Right atrium auricular region (tissue), 2 donors: Measurements from ENCODE around the gene GAN. TPM values are rescaled to one million over a fixed set of nuclear protein-coding genes. Genes with fewer than 3 reads are reported as not detected.

Experiments
- DNase-seq: peaks from one replicate; pipeline ENCODE4 v3.0.0-alpha.2; 2019; ENCODE audit warnings: low spot score
- H3K27ac ChIP-seq, 2 donors: fragments of 200-600 bp; sonication (generic); 1 replicate in 1 of 2; 2 replicates in 1 of 2; pipeline ENCODE4 v1.5.1; 2016 to 2019
- H3K27me3 ChIP-seq, 2 donors: fragments of 200-600 bp; sonication (generic); one replicate each; pipeline versions ENCODE4 v1.5.1 to v1.6.0; 2017 to 2019
- H3K36me3 ChIP-seq: fragments of 200-600 bp; sonication (generic); one replicate; pipeline ENCODE4 v1.5.1; 2016
- H3K4me1 ChIP-seq, 2 donors: fragments of 200-600 bp; sonication (generic); one replicate each; pipeline versions ENCODE4 v1.5.1 to v1.6.0; 2017 to 2019
- H3K4me3 ChIP-seq, 2 donors: fragments of 200-600 bp; sonication (generic); 1 replicate in 1 of 2; 2 replicates in 1 of 2; pipeline ENCODE4 v1.5.1; 2017 to 2019; ENCODE audit warnings: mild to moderate bottlenecking in 1 of 2, moderate library complexity in 1 of 2
- H3K9me3 ChIP-seq, 2 donors: fragments of 200-600 bp; sonication (generic); one replicate each; pipeline ENCODE4 v1.5.1; 2019
- total RNA-seq, 2 donors: library from RNA; depleted of rRNA; stranded (reverse); fragments of >200 nt; gene quantifications; one replicate each; pipeline ENCODE4 v1.1.0, GENCODE V29; 2016
- TF ChIP-seq, protein P1 (sequence below), 2 donors: fragments of 200-600 bp; sonication (generic); IDR thresholded peaks; one replicate each; pipeline ENCODE4 v1.5.1; 2019; ENCODE audit warnings: antibody characterized with exemption in 2 of 2

GAN gene
- total RNA-seq, 2 donors from 2014 or later = 8.8 to 10.7 TPM

DNA sequence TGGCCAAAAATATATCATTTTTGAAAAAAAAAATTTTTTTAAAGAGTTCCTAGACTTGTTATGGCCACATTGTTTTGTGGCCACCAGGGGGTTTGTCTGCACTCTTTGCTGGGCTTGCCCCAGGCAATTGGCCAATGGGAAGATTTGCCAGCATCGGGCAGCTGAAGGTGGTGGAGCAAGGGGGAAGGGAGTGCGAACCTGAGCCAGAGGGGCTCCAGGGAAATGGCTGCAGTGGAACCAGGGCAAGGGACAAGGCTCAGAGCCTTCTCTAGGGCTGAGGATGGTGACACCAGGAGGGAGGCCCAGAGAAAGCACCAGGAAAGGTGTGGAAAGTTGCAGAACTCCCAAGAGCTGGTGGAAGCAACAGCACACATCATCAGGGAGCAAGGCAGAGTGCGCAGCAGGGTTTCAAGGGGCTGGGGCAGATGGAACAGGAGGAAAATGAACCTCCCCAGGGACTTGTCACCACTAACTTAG, 114.3 kb downstream of the GAN start:
- Histone ChIP-seq H3K27ac (no peak overlapping the region), H3K4me3 (no peak overlapping the region), H3K9me3 (no peaks in the 10 kb centered on the region), H3K4me1 (peaks cover 0 to 4% of the 10 kb centered on the region in 2 donors), H3K27me3 (no peaks in the 10 kb centered on the region), H3K36me3 (no peaks in the 10 kb centered on the region)
- TF ChIP-seq, protein P1, sequence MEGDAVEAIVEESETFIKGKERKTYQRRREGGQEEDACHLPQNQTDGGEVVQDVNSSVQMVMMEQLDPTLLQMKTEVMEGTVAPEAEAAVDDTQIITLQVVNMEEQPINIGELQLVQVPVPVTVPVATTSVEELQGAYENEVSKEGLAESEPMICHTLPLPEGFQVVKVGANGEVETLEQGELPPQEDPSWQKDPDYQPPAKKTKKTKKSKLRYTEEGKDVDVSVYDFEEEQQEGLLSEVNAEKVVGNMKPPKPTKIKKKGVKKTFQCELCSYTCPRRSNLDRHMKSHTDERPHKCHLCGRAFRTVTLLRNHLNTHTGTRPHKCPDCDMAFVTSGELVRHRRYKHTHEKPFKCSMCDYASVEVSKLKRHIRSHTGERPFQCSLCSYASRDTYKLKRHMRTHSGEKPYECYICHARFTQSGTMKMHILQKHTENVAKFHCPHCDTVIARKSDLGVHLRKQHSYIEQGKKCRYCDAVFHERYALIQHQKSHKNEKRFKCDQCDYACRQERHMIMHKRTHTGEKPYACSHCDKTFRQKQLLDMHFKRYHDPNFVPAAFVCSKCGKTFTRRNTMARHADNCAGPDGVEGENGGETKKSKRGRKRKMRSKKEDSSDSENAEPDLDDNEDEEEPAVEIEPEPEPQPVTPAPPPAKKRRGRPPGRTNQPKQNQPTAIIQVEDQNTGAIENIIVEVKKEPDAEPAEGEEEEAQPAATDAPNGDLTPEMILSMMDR (IDR thresholded peaks at IDR 0.05) = peak; percentile 9 to 66
- no peak for DNase-seq

DNA sequence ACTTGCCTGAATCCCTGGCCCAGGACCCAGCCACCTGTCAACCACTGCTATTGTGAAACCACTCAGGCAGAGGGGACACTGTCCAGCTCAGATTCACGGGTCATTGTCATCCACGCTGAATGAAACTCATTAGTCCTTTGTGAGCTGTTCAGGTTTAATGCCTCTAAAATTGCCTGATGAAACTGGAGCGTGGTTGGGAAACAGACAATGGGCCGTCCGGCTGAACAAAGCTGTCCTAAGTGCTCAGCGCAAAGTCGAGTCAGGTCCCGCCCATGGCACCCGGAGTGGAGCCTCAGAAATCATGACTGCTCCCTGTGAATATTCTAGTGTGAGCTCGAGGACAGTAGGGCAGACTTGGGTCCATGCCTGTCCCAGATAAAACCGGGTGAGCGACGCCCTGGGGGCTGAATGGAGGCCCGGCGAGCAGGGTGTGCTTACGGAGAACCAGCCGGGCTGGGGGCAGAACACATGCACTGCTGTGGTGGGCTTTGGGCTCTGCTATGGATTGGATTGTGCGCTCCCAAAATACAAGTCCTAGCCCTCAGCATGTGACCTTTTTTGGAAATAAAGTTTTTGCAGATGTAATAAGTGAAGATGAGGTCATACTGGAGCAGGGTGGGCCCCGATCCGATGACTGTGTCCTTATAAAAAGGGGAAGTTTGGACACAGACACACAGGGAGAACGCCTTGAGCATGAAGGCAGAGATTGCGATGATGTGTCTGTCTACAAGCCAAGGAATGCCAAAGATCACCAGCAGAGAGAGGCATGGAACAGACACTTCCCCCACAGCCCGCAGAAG, 117.0 kb downstream of the GAN start:
- Histone ChIP-seq H3K27me3 (no peaks in the 10 kb centered on the region), H3K4me1 (peaks cover 0 to 4% of the 10 kb centered on the region in 2 donors), H3K4me3 (no peak overlapping the region), H3K27ac (peak overlapping the region; percentile 25 to 35), H3K9me3 (no peaks in the 10 kb centered on the region), H3K36me3 (no peaks in the 10 kb centered on the region)
- TF ChIP-seq, protein P1 (IDR thresholded peaks at IDR 0.05) = no peak
- DNase-seq = peak; percentile 83

DNA sequence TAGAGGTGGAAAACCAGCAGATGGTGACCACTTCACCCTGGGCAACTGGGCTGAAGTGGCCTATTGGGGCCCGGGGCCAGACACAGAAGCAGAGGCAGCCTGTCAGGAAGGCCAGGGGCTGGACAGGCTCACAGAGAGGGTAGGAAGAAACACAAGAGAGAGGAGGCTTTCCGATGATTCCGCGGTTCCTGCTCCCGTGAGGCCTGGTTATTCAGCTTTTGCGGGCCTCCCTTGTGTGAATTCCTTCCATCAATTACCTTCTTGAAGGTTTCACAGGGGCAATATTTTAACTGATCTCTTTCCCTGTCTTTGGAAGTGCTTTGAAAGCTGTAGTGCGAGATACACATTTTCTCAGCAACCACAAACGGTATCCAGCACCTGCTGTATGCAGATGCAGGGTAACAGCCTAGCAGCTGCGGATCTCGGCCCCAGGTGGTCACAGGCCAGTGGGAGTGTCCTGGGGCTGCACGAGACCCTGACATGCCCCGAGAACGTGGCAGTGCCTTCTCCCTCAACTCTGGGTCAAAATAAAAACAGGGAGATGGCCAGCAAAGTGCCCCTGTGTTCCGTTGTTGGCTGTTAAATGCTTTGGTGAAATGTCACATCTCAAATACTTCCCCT, 118.3 kb downstream of the GAN start:
- H3K27ac ChIP-seq = no peak overlapping the region
- no peaks in the 10 kb centered on the region for H3K9me3 ChIP-seq
- H3K4me3 ChIP-seq = no peak overlapping the region
- TF ChIP-seq, protein P1 (IDR thresholded peaks at IDR 0.05) = no peak
- no peaks in the 10 kb centered on the region for H3K27me3 ChIP-seq
- DNase-seq = no peak
- peaks cover 0 to 4% of the 10 kb centered on the region in 2 donors for H3K4me1 ChIP-seq
- no peaks in the 10 kb centered on the region for H3K36me3 ChIP-seq

DNA sequence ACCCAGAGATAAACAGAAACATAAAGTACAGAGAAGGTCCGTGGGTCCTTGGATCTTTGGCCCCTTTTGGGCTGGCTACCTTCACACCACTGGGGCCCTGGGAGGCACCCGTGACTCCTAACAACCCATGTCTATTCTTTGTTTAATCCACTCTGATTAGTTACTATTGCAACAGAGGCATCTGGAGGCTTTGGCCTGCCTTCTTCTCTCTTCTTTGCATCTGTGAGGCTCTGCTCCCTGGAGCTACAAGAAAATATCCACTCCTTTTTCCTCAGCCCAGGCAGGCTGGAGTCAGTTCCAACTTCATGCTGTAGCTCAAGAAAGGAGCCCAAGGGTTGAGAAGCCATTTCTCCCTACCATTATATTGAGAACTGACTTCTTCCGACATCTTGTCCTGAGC, 120.3 kb downstream of the GAN start:
- no peaks in the 10 kb centered on the region for H3K4me1 ChIP-seq
- H3K36me3 ChIP-seq = no peaks in the 10 kb centered on the region
- no peak overlapping the region for H3K4me3 ChIP-seq
- no peak overlapping the region for H3K27ac ChIP-seq
- TF ChIP-seq, protein P1 (IDR thresholded peaks at IDR 0.05) = no peak
- H3K9me3 ChIP-seq = no peaks in the 10 kb centered on the region
- no peaks in the 10 kb centered on the region for H3K27me3 ChIP-seq
- DNase-seq = no peak

DNA sequence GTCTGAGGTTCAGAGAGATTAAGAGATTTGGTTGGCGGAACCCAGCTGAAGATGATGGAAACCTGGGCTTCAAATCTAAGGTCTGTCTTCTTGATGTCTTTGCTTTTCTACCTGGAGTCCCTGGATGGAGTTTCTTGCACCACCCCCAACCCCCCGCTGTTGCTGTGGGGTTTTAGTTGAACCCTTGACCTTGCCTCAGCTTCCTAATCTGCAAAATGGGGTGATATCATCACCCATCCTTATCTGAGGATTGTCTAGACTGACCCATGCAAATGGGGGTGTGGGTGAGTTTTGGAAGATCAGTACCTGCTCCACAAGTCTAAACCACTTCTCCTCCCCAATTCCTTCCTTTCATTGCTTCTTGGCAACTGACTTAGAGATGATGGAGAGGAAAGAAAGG, 120.8 kb downstream of the GAN start:
- TF ChIP-seq, protein P1 (IDR thresholded peaks at IDR 0.05) = no peak
- Histone ChIP-seq H3K9me3 (no peaks in the 10 kb centered on the region), H3K36me3 (no peaks in the 10 kb centered on the region), H3K27me3 (no peaks in the 10 kb centered on the region), H3K4me1 (no peaks in the 10 kb centered on the region), H3K27ac (no peak overlapping the region), H3K4me3 (no peak overlapping the region)
- no peak for DNase-seq
